SU-DHL-6 (cell line): ENCODE results near the gene RSRC2.
"Not testable (repeated sequence)": the region's sequence is repeated elsewhere in the genome, so short reads cannot be mapped to it uniquely, and the experiment has no call there.

Experiments
- H2AFZ ChIP-seq: fragments of 200-600 bp; sonication (generic); 2 replicates; pipeline ENCODE4 v1.6.1; 2014; ENCODE audit warnings: low read depth, mild to moderate bottlenecking, moderate library complexity, mixed read lengths, antibody characterized with exemption, low read length; ENCODE audit not compliant: severe bottlenecking
- H3F3A ChIP-seq: fragments of 200-600 bp; shearing (Covaris generic); 2 replicates; pipeline ENCODE4 v1.6.0; 2016; ENCODE audit warnings: antibody characterized with exemption, mild to moderate bottlenecking; ENCODE audit not compliant: insufficient read depth
- H3K27ac ChIP-seq: fragments of 200-600 bp; sonication (generic); 2 replicates; pipeline ENCODE4 v1.5.1; 2016; ENCODE audit warnings: low read depth, mild to moderate bottlenecking, low read length, moderate library complexity, mixed read lengths
- H3K27me3 ChIP-seq: fragments of 200-600 bp; sonication (generic), shearing (Covaris generic); 2 replicates; pipeline ENCODE4 v1.6.0; 2014; ENCODE audit warnings: mild to moderate bottlenecking, low read length
- H3K36me3 ChIP-seq: fragments of 200-600 bp; sonication (generic); 2 replicates; pipeline ENCODE4 v1.6.1; 2014; ENCODE audit warnings: mild to moderate bottlenecking, low read length, mixed read lengths
- H3K4me2 ChIP-seq: fragments of 300-600, 200-600 bp; shearing (Covaris generic), sonication (generic); 2 replicates; pipeline ENCODE4 v1.6.0; 2014; ENCODE audit warnings: low read length, low read depth, mild to moderate bottlenecking; ENCODE audit not compliant: poor library complexity, severe bottlenecking
- H3K4me3 ChIP-seq: fragments of 200-600 bp; sonication (generic); 2 replicates; pipeline ENCODE4 v1.5.1; 2014; ENCODE audit warnings: antibody characterized with exemption, low read length, mild to moderate bottlenecking, mixed read lengths; ENCODE audit not compliant: insufficient read depth, poor library complexity, severe bottlenecking
- H3K79me2 ChIP-seq: fragments of 200-600 bp; sonication (generic); 2 replicates; pipeline ENCODE4 v1.6.1; 2014; ENCODE audit warnings: mild to moderate bottlenecking, low read length, moderate library complexity; ENCODE audit not compliant: insufficient read depth
- H3K9ac ChIP-seq: fragments of 200-600 bp; sonication (generic); 2 replicates; pipeline ENCODE4 v1.7.0; 2014; ENCODE audit warnings: mild to moderate bottlenecking, low read length
- H3K9me2 ChIP-seq: fragments of 200-600 bp; sonication (generic); replicated peaks from 2 replicates; pipeline ENCODE4 v1.6.1; 2014; ENCODE audit warnings: low read length; ENCODE audit not compliant: insufficient read depth
- H3K9me3 ChIP-seq: fragments of 200-600 bp; sonication (generic); 2 replicates; pipeline ENCODE4 v1.6.1; 2014; ENCODE audit warnings: low read length, mixed read lengths; ENCODE audit not compliant: insufficient read depth
- H4K20me1 ChIP-seq: fragments of 200-600 bp; sonication (generic); 2 replicates; pipeline ENCODE4 v1.6.1; 2014; ENCODE audit warnings: low read depth, mild to moderate bottlenecking, antibody characterized with exemption, low read length, moderate library complexity, mixed read lengths
- EZH2phosphoT487 ChIP-seq: fragments of 200-600 bp; sonication (generic), shearing (Covaris generic); conservative IDR thresholded peaks from 2 replicates; pipeline ENCODE4 v1.6.1; 2018; ENCODE audit warnings: mild to moderate bottlenecking, antibody characterized with exemption, low read length, moderate library complexity, mixed read lengths
- TF ChIP-seq, protein P1 (sequence below): fragments of 200-600 bp; sonication (generic); IDR thresholded peaks from one replicate; pipeline ENCODE4 v1.5.1; 2017; ENCODE audit warnings: antibody characterized with exemption, mild to moderate bottlenecking, low read length, moderate library complexity; ENCODE audit not compliant: insufficient read depth, poor library complexity, severe bottlenecking

RSRC2 gene

GRCh38 chr12:122489038-122489437 is 37.7 kb downstream of the RSRC2 start:
- H3K27me3 ChIP-seq = no peaks in the 10 kb centered on the region
- no peak for TF ChIP-seq EZH2phosphoT487
- peaks cover 28% of the 10 kb centered on the region for H3K79me2 ChIP-seq
- no peak overlapping the region for H2AFZ ChIP-seq
- H3F3A ChIP-seq = 0 out of 2 replicates have a peak, but pooled peaks cover 4% of the 10 kb centered on the region
- H3K4me3 ChIP-seq = no peak overlapping the region
- H3K9me2 ChIP-seq = no peaks in the 10 kb centered on the region
- H3K9ac ChIP-seq = no peak overlapping the region
- H3K9me3 ChIP-seq = no peaks in the 10 kb centered on the region
- no peak overlapping the region for H3K4me2 ChIP-seq
- no peak overlapping the region for H3K27ac ChIP-seq
- H4K20me1 ChIP-seq = no peaks in the 10 kb centered on the region
- peaks cover 42% of the 10 kb centered on the region for H3K36me3 ChIP-seq

GRCh38 chr12:122487807-122488206 is 38.9 kb downstream of the RSRC2 start:
- H3K4me2 ChIP-seq, H3K9me3 ChIP-seq, H3F3A ChIP-seq, H3K9me2 ChIP-seq, H3K27me3 ChIP-seq, H3K27ac ChIP-seq, H3K4me3 ChIP-seq, H2AFZ ChIP-seq, H4K20me1 ChIP-seq, H3K9ac ChIP-seq: not testable (repeated sequence)
- peaks cover 53% of the 10 kb centered on the region for H3K36me3 ChIP-seq
- H3K79me2 ChIP-seq = peaks cover 19% of the 10 kb centered on the region

GRCh38 chr12:122486805-122487426 is 39.8 kb downstream of the RSRC2 start:
- Histone ChIP-seq H3K27ac (no peak overlapping the region), H4K20me1 (no peaks in the 10 kb centered on the region), H3K4me2 (no peak overlapping the region), H3K79me2 (peaks cover 11% of the 10 kb centered on the region; the same call in 1 of the 2 replicates), H3K9me3 (no peaks in the 10 kb centered on the region), H2AFZ (no peak overlapping the region), H3K4me3 (no peak overlapping the region), H3K9me2 (no peaks in the 10 kb centered on the region), H3K36me3 (peaks cover 55% of the 10 kb centered on the region), H3K27me3 (no peaks in the 10 kb centered on the region), H3K9ac (no peak overlapping the region), H3F3A (peaks cover 2% of the 10 kb centered on the region; the same call in 1 of the 2 replicates)
- TF ChIP-seq EZH2phosphoT487 = no peak
- TF ChIP-seq, protein P1, sequence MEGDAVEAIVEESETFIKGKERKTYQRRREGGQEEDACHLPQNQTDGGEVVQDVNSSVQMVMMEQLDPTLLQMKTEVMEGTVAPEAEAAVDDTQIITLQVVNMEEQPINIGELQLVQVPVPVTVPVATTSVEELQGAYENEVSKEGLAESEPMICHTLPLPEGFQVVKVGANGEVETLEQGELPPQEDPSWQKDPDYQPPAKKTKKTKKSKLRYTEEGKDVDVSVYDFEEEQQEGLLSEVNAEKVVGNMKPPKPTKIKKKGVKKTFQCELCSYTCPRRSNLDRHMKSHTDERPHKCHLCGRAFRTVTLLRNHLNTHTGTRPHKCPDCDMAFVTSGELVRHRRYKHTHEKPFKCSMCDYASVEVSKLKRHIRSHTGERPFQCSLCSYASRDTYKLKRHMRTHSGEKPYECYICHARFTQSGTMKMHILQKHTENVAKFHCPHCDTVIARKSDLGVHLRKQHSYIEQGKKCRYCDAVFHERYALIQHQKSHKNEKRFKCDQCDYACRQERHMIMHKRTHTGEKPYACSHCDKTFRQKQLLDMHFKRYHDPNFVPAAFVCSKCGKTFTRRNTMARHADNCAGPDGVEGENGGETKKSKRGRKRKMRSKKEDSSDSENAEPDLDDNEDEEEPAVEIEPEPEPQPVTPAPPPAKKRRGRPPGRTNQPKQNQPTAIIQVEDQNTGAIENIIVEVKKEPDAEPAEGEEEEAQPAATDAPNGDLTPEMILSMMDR = no peak

DNA sequence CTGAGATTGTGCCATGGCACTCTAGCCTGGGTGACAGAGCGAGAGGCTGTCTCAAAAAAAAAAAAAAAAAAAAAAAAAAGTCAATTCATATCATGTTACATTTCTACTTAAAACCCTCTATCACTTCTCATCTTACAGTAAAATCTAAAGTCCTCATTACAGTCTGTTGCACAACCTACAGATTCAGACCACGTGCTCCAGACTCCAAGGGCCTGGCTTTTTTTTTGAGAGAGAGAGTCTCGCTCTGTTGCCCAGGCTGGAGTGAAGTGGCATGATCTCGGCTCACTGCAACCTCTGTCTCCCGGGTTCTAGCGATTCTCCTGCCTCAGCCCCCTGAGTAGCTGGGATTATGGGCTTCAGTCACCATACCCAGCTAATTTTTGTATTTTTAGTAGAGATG is 40.4 kb downstream of the RSRC2 start:
- not testable (repeated sequence) for H3K4me2 ChIP-seq, H3K9me3 ChIP-seq, H2AFZ ChIP-seq, H3K4me3 ChIP-seq, H3K9me2 ChIP-seq, H4K20me1 ChIP-seq, H3K9ac ChIP-seq, H3K27ac ChIP-seq, H3K79me2 ChIP-seq, H3K27me3 ChIP-seq, H3F3A ChIP-seq
- peaks cover 56% of the 10 kb centered on the region for H3K36me3 ChIP-seq

DNA sequence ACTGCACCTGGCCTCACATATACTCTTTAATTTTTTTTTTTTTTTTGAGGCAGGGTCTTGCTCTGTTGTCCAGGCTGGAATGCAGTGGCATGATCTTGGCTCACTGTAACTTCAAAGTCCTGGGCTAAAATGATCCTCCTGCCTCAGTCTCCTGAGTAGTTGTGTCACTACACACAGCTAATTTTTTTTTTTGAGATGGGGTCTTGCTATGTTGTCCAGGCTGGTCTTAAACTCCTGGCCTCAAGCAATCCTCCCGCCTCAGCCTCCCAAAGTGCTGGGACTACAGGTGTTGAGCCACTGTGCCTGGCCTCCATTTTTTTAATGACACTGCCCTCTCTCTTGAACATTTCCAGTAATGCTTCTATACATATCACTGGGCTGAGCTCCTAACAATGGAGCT is 42.4 kb downstream of the RSRC2 start:
- H2AFZ ChIP-seq, H3K9ac ChIP-seq, H3K79me2 ChIP-seq, H3K4me2 ChIP-seq, H4K20me1 ChIP-seq, H3K27ac ChIP-seq, H3K4me3 ChIP-seq, H3K9me2 ChIP-seq, H3K27me3 ChIP-seq, H3F3A ChIP-seq, H3K9me3 ChIP-seq: not testable (repeated sequence)
- H3K36me3 ChIP-seq = peaks cover 60% of the 10 kb centered on the region
